Keratinocyte (primary cell): ENCODE data around the gene TMEM169.

ENCODE experiments used
- EZH2 ChIP-seq: IDR thresholded peaks from one replicate; pipeline ENCODE4 v1.6.1; 2012; ENCODE audit warnings: inconsistent platforms, mild to moderate bottlenecking, low read length, moderate library complexity
- TF ChIP-seq, protein P1 (sequence below), 3 experiments: IDR thresholded peaks in 1 of 3; conservative IDR thresholded peaks in 1 of 3; optimal IDR thresholded peaks in 1 of 3; 2 replicates in 2 of 3; 3 replicates in 1 of 3; pipeline versions ENCODE3 to v1.5.1; 2011; ENCODE audit warnings: low read length in 3 of 3, mild to moderate bottlenecking in 3 of 3, moderate library complexity in 2 of 3, control low read depth in 1 of 3, inconsistent platforms in 1 of 3; ENCODE audit not compliant: insufficient read depth in 2 of 3; ENCODE audit errors: extremely low read depth in 1 of 3

DNA sequence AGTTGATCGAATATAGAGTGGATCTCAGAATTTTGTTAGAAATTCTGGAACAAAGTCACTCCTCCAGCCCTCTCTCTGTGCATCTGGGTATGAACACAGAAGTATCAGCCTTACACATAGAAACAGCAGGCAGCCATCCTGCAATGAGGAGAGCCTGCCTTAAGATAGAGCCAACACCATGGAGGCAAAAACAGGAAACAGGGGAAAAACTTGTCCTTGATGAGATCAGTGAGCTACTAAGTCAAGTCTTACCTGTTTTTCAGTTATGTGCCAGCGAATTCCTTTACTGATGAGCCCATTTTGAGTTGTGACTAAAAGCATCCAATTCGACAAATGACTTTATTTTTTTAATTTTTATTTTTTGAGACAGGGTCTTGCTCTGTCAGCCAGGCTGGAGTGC lies 41.8 kb upstream of the TMEM169 start:
- no peak for TF ChIP-seq EZH2
- TF ChIP-seq, protein P1, sequence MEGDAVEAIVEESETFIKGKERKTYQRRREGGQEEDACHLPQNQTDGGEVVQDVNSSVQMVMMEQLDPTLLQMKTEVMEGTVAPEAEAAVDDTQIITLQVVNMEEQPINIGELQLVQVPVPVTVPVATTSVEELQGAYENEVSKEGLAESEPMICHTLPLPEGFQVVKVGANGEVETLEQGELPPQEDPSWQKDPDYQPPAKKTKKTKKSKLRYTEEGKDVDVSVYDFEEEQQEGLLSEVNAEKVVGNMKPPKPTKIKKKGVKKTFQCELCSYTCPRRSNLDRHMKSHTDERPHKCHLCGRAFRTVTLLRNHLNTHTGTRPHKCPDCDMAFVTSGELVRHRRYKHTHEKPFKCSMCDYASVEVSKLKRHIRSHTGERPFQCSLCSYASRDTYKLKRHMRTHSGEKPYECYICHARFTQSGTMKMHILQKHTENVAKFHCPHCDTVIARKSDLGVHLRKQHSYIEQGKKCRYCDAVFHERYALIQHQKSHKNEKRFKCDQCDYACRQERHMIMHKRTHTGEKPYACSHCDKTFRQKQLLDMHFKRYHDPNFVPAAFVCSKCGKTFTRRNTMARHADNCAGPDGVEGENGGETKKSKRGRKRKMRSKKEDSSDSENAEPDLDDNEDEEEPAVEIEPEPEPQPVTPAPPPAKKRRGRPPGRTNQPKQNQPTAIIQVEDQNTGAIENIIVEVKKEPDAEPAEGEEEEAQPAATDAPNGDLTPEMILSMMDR (optimal IDR thresholded peaks at IDR 0.05 in 1 of 3, IDR thresholded peaks at IDR 0.05 in 1 of 3, conservative IDR thresholded peaks at IDR 0.05 in 1 of 3; ENCODE audit: extremely low read depth in 1 of 3, insufficient read depth in 2 of 3, low read length in 3 of 3): no peak
